GM18511 (cell line): Measurements from ENCODE around the gene POLD3.
"Not testable (repeated sequence)": the region's sequence is repeated elsewhere in the genome, so short reads cannot be mapped to it uniquely, and the experiment has no call there.

Experiments
- ATAC-seq: cut with Tn5 transposase; IDR thresholded peaks from one replicate; pipeline ENCODE4 v1.9.1; 2021; ENCODE audit warnings: mild to moderate bottlenecking, moderate library complexity; ENCODE audit not compliant: unreplicated experiment

POLD3 gene

GRCh38 chr11:74633406-74634393, 41.3 kb downstream of the POLD3 start:
- ATAC-seq = no peak

DNA sequence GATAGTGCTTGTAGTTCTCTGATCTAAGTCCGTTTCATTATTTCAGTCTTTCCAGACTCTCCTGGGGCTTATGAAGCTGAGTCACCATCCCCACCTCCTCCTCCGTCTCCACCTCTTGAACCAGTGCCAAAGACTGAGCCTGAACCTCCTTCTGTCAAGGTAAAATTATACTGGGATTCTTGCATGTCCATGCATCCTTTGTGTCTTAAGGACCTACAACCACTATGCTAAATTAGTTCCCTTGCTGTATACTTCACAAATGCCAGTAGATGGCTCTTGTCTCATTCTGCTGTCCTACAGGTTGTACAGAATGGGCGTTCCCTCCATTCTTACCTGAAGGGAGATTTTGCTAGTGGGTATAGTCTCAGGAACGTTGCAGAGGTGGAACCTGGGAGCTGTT, 42.2 kb downstream of the POLD3 start:
- no peak for ATAC-seq

GRCh38 chr11:74636630-74637184, 44.3 kb downstream of the POLD3 start:
- ATAC-seq = no peak

GRCh38 chr11:74637700-74638099, 45.3 kb downstream of the POLD3 start:
- ATAC-seq = no peak

- no peak for ATAC-seq
Observed at GRCh38 chr11:74638869-74639268, 46.5 kb downstream of the POLD3 start.

GRCh38 chr11:74639533-74639932, 47.2 kb downstream of the POLD3 start:
- ATAC-seq = no peak

DNA sequence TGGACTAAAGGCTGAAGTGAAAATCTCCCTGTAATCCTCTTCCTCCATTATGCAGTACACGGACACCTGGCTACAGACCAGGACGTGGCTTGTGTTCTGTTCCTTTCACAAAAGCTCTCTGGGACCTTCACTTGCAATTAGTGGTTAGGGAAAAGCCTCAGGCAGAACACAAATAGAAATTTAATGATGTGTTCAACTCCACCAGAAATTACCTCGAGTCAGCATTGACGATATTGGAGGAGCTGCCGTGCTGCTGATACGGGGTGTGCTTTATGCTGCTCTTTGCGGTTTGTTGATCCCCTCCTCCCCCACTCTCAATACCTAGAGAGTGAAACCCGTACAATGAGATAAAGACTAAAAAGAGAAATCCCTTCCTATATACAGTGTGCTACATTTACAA, 48.9 kb downstream of the POLD3 start:
- no peak for ATAC-seq

GRCh38 chr11:74641905-74642304, 49.5 kb downstream of the POLD3 start:
- no peak for ATAC-seq

GRCh38 chr11:74642912-74643311, 50.5 kb downstream of the POLD3 start:
- ATAC-seq = no peak

- ATAC-seq = no peak
Observed at GRCh38 chr11:74644081-74644480, 51.7 kb downstream of the POLD3 start.

- no peak for ATAC-seq
Observed at GRCh38 chr11:74646215-74646614, 53.8 kb downstream of the POLD3 start.

DNA sequence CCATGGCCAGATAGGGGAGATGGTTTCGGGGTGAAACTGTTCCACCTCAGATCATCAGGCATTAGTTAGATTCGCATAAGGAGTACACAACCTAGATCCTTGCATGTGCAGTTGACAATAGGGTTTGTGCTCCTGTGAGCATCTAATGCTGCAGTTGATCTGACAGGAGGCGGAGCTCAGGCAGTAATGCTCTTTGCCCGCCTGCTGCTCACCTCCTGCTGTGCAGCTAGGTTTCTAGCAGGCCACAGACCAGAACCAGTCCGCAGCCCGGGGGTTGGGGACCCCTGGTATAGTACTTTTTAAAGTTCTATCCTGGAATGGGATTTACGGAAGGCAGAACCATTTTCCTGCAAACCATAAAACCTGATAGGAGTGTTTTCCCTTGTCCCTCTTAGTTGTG, 54.6 kb downstream of the POLD3 start:
- ATAC-seq = no peak

DNA sequence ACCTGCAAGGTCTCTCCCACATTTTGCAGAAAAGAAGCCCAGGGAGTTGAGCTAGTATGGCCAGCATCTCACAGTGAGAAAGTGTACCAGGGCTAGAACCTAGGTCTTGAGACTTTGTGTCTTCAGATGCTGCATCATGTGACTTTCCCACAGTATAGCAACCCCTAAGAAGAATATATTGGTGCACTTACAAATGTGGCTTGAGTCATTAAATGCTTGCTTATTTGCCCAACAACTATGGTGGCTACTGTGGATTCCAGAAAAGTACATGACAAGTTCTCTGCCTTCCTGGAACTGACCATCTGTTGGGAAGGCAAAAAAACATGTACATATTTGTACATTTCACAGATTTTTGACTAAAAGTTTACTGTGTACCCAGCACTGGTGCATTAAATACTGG, 55.0 kb downstream of the POLD3 start:
- ATAC-seq = no peak

DNA sequence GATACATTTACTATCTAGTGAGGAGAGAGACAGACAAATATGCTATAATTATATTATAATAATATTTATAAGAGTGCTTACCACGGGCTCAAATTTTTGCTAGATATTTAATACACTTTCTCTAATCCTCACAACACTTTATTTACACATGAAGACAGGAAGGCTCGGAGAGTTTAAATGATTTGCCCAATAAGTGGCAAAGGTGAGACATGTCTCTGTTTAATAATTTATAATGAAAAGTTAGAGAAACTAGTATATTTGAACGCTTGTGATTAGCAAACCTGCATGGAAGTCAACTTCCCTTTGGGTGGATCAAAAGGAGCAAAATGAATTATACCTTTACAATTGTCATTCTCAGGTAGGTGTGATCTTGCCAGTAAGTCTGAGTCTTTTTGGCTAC, 55.4 kb downstream of the POLD3 start:
- no peak for ATAC-seq

GRCh38 chr11:74648894-74649293, 56.5 kb downstream of the POLD3 start:
- no peak for ATAC-seq

DNA sequence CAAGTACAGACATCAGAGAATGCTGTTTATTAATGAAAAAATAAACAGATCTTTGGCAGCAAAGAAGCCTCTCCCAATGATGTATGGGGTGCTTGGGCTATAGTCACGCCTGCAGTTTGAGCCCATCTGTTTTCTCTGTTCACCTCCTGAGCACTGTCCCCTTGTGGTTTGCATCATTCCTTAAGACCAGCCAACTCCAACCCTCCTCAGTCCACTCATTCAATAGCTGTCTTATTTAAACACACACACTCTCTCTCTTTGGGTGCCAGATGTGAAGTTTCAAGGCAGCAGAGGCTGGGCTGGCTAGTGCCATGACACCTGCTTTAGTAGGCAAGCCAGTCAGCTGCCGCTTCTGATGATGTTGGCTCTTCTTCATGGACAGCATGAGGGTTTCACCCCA, 58.1 kb downstream of the POLD3 start:
- ATAC-seq = no peak

GRCh38 chr11:74654976-74655375, 62.6 kb downstream of the POLD3 start:
- ATAC-seq = no peak

DNA sequence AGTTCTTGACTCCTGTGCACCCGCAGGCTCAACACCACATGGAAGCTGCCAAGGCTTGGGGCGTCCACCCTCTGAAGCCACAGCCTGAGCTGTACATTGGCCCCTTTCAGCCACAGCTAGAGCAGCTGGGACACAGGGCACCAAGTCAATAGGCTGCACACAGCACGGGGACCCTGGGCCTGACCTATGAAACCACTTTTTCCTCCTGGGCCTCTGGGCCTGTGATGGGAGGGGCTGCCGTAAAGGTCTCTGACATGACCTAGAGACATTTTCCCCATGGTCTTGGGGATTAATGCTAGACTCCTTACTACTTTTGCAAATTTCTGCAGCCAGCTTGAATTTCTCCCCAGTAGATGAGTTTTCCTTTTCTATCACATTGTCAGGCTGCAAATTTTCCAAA, 66.7 kb downstream of the POLD3 start:
- ATAC-seq = not testable (repeated sequence)

DNA sequence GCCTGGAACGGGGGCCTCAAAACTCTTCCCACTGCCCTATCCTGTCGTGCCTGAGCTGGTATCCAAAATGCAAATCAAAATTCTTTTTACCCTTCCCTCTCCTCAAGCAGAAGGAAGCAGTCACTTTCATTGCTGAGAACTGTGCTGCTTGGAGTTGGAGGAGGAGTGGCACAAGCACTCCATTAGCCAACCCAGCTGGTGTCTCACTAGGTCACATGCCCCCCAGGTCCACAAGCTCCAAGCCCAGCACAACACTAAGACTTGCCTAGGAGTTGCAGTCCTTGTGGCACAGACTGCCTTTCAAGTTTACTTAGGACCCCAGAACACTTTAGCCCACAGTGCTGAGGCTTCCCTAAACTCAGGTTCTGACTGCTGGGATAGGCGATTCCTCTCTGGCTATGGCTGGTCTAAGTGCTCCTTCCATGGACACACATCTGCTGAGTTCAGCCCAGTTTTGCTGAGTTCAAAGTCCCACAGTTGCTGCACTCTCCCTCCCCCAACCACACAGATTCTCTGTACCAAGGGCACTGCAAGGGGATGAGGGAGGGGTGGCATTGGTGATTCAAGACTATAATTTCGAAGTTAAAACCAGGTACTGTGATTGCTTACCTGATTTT, 70.2 kb downstream of the POLD3 start:
- ATAC-seq = no peak

DNA sequence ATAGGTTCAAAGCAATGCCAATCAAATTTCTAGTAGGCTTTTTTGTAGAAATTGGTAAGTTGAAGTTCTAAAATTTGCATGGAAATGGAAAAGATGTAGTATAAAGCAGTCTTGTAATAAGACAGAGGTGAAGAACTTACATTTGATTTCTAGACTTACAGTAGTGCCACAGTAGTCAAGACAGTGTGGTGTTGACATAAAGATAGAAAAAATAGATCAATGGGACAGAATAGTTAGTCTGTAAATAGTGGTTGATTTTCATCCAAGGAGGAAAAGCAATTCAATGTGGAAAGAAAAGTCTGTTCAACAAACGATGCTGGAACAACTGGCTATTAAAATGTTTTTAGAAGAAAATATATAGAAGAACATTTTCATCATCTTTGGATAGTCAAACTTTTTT, 70.9 kb downstream of the POLD3 start:
- ATAC-seq = no peak

DNA sequence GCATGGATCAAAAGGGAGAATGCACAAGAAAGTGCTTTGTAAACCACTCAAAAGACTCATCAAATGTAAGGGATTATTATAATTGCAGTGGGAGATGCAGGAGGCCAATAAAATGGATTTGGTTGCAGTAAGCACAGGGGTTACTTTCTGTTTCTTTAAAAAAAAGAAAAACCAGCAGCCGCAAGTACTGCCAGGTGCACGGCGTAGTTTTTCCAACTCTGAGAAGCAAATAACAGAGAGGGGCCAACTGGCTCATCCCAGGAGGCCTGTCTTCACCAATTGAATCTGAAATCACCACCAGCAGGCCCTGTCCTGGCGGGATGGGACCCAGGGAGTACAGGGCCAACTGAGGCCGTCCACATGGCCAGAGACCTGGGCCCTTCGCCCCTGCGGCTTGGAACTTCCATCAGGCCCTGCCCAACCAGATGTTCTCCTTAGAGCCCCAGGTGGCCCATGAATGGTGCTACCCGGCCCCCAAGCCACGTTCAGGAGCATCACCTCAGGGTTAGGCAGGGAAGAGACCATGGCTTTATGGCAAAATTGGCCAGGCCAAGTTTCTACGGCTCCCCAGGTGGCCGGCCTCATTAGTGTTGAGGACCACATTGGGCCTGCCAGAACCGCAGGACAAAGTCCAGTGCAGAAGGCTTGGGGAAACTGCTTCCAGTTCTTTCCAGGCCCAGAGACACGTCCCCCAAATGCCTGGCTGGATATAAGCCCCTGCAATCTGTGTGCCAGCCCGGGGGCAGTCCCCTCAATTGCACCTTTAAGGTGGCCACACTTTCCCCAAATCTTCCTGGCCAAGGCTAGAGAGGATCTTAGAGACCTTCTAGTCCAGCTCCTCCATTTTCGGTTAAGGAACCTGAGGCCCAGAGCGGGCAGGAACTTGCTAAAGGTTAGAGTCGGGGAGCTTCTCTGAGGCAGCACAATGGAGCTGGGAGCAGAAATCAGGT, 77.1 kb downstream of the POLD3 start:
- no peak for ATAC-seq
